HUES48 (cell line): ENCODE measurements around the gene TWSG1.
"Not testable (repeated sequence)": the region's sequence is repeated elsewhere in the genome, so short reads cannot be mapped to it uniquely, and the experiment has no call there.

Source experiments
- H3K27ac ChIP-seq: one replicate; pipeline ENCODE4 v1.7.0; 2013; ENCODE audit warnings: low read depth, low read length, inconsistent platforms
- H3K27me3 ChIP-seq: 2 replicates; pipeline ENCODE4 v1.6.1; 2013; ENCODE audit warnings: mild to moderate bottlenecking, low read length; ENCODE audit not compliant: control insufficient read depth, insufficient read depth
- H3K36me3 ChIP-seq: 2 replicates; pipeline ENCODE4 v1.6.1; 2013; ENCODE audit warnings: low read length; ENCODE audit not compliant: control insufficient read depth, insufficient read depth
- H3K4me1 ChIP-seq: 2 replicates; pipeline ENCODE4 v1.6.1; 2013; ENCODE audit warnings: mild to moderate bottlenecking, low read length; ENCODE audit not compliant: control insufficient read depth, insufficient read depth
- H3K4me3 ChIP-seq: 2 replicates; pipeline ENCODE4 v1.5.1; 2013; ENCODE audit warnings: mild to moderate bottlenecking, low read depth, low read length
- H3K9ac ChIP-seq: 2 replicates; pipeline ENCODE4 v1.6.1; 2013; ENCODE audit warnings: mild to moderate bottlenecking, low read depth, low read length, moderate library complexity
- H3K9me3 ChIP-seq: 2 replicates; pipeline ENCODE4 v1.6.1; 2013; ENCODE audit warnings: low read length; ENCODE audit not compliant: control insufficient read depth, insufficient read depth

The TWSG1 gene

DNA sequence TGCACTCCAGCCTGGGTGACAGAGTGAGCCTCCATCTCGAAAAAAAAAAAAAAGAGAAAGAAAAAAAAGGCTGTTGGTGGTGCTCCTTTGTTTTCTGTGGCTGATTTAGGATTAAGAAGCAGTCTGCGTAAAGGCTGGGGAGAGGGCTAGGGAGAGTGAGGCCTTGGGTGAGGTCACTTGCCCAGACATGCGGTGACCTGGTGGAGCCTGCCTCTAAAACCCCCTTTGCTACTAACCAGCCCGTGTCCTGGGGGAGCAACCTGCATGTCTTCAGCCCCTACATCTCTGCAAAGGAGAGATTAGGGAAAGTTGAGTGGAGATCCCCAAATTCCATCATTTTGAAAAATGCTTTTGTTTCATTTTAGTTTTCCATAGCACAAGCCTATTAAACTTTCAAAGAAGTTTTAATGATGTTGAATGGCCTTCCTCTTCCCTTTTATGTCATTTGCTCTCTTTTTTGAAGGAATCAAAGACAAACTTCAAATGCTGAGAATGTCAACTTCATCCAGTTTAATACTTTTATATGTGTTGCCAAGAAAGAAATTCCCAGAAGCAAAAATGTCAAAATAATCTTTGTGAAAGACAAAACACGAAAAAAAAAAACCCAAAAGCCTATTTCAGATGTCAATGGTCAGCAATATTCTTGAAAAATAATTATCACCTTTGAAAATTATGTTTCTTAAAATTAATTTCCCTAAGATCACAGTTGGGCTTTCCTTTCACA lies 101.8 kb downstream of the TWSG1 start:
- Histone ChIP-seq H3K27me3 (no peaks in the 10 kb centered on the region), H3K4me1 (peaks cover 8% of the 10 kb centered on the region; the same call in 1 of the 2 replicates), H3K9me3 (no peaks in the 10 kb centered on the region), H3K4me3 (no peak overlapping the region), H3K9ac (no peak overlapping the region), H3K27ac (no peak overlapping the region), H3K36me3 (no peaks in the 10 kb centered on the region)

DNA sequence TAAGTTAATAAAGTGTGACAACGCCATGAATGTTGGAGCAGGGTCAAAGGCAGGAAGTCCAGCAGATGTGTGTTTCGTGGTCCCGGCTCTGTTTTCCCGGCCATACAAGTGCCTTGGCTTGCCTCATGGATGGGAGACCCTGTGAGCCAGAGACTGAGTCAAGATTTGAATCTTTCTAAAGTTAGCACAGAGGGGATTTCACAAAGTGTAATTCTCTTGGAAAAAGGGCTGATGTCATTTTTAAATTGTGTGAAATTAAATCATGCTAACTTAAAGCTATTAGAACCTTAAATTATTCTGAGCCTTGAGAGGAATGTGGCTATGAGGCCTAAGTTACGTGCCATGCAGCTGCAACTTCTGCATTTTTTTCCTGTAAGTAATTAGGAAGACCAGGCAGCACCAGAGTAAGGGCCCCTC lies 102.5 kb downstream of the TWSG1 start:
- no peaks in the 10 kb centered on the region for H3K27me3 ChIP-seq
- no peak overlapping the region for H3K9ac ChIP-seq
- H3K36me3 ChIP-seq = no peaks in the 10 kb centered on the region
- H3K27ac ChIP-seq = no peak overlapping the region
- H3K4me3 ChIP-seq = no peak overlapping the region
- H3K9me3 ChIP-seq = no peaks in the 10 kb centered on the region
- peaks cover 8% of the 10 kb centered on the region; the same call in 1 of the 2 replicates for H3K4me1 ChIP-seq

DNA sequence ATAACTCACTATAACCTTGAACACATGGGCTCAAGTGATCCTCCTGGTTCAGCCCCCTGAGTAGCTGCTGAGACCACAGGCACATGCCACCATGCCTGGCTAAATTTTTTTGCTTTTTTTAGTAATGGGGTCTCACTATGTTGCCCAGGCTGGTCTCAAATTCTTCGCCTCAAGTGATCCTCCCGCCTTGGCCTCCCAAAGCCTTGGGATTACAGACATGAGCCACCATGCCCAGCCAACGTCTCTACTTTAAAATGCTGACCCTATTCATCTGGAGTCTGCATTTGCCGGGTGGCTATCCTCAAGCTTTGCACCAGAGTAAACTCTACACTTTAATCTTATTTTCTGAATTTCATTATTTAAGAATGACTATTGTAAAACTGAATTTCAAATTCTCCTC lies 103.1 kb downstream of the TWSG1 start:
- no peaks in the 10 kb centered on the region for H3K36me3 ChIP-seq
- no peak overlapping the region for H3K4me3 ChIP-seq
- H3K9me3 ChIP-seq = no peaks in the 10 kb centered on the region
- no peak overlapping the region for H3K27ac ChIP-seq
- peaks cover 8% of the 10 kb centered on the region; the same call in 1 of the 2 replicates for H3K4me1 ChIP-seq
- no peak overlapping the region for H3K9ac ChIP-seq
- no peaks in the 10 kb centered on the region for H3K27me3 ChIP-seq

DNA sequence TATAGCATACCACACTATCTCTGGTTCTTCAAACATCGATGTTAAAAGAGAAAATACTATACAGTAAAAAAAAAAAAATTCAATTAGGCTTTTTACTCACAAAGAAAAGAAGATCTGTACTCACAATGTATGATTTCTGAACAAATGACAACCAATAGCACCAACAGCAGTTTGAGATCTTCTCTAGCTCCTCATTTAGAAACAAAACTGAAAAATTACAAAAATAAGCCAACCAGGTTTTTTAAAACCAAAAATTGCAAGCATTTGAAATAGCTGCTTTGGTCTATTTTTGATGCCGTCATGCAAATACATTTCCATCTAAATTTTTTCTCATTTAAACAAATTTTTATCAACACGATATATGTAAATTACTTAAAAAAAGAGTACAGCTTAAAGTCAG lies 106.5 kb downstream of the TWSG1 start:
- H3K9ac ChIP-seq = no peak overlapping the region
- no peaks in the 10 kb centered on the region for H3K36me3 ChIP-seq
- H3K4me1 ChIP-seq = peaks cover 4% of the 10 kb centered on the region; the same call in 1 of the 2 replicates
- H3K9me3 ChIP-seq = no peaks in the 10 kb centered on the region
- no peaks in the 10 kb centered on the region for H3K27me3 ChIP-seq
- no peak overlapping the region for H3K4me3 ChIP-seq
- H3K27ac ChIP-seq = no peak overlapping the region

DNA sequence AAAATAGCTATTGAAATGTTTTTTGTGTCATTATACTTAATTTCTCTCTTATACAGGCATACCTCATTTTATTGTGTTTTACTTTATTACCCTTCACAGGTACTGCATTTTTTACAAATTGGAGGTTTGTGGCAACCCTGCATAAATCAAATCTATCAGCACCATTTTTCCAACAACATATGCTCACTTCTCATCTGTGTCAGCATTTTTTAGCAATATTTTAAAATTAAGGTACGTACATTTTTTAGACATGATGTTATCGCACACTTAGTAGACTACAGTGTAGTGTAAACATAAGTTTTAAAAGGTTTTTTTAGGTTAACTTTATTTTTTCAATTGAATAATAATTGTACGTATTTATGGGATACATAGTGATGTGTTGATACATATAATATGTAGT lies 110.0 kb downstream of the TWSG1 start:
- Histone ChIP-seq H3K27me3 (no peaks in the 10 kb centered on the region), H3K4me3 (no peak overlapping the region), H3K4me1 (no peaks in the 10 kb centered on the region), H3K36me3 (no peaks in the 10 kb centered on the region), H3K9me3 (peaks cover 6% of the 10 kb centered on the region; the same call in 1 of the 2 replicates), H3K9ac (no peak overlapping the region), H3K27ac (no peak overlapping the region)

DNA sequence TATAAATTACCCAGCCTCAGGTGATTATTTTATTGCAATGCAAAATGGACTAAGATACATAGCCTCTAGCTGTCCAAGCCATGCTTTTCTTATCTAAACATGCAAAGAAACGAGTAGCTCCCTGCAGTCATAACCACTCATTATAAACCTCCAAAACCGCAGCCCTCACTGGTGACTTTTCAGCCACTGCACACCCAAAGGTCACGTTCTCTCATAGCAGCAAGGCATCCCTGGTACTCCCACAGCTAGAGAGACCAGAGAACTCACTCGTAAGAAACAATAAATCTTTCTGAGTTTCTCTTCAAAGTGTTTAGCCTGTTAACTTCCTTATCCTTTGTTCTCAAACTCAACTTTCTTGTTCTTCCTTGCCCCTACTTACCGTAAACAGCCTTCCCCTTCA lies 112.3 kb downstream of the TWSG1 start:
- H3K4me1 ChIP-seq = no peaks in the 10 kb centered on the region
- no peak overlapping the region for H3K9ac ChIP-seq
- H3K27ac ChIP-seq = no peak overlapping the region
- H3K4me3 ChIP-seq = no peak overlapping the region
- H3K27me3 ChIP-seq = no peaks in the 10 kb centered on the region
- peaks cover 6% of the 10 kb centered on the region; the same call in 1 of the 2 replicates for H3K9me3 ChIP-seq
- H3K36me3 ChIP-seq = no peaks in the 10 kb centered on the region

DNA sequence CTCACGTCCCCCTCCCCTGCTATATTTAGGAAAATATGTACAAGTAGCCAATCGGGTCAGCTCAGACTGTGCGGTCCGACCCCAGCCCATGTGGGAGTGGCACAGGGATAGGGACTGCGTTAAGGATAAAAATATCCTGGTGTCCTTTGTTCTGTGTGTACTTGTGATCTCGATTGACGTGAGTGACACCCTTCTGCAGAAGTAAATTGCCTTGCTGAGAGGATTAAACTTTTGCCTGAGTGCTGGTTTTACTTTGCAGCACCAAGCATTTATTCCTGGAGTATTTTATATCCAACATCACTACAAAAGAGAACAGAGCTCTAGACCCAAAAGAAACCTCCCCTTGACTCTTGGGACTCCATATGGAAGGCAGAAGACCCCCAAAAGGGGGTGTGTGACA lies 112.8 kb downstream of the TWSG1 start:
- Histone ChIP-seq H3K9me3 (peaks cover 6% of the 10 kb centered on the region; the same call in 1 of the 2 replicates), H3K4me3 (no peak overlapping the region), H3K4me1 (no peaks in the 10 kb centered on the region), H3K9ac (no peak overlapping the region), H3K27ac (no peak overlapping the region), H3K36me3 (no peaks in the 10 kb centered on the region), H3K27me3 (no peaks in the 10 kb centered on the region)

DNA sequence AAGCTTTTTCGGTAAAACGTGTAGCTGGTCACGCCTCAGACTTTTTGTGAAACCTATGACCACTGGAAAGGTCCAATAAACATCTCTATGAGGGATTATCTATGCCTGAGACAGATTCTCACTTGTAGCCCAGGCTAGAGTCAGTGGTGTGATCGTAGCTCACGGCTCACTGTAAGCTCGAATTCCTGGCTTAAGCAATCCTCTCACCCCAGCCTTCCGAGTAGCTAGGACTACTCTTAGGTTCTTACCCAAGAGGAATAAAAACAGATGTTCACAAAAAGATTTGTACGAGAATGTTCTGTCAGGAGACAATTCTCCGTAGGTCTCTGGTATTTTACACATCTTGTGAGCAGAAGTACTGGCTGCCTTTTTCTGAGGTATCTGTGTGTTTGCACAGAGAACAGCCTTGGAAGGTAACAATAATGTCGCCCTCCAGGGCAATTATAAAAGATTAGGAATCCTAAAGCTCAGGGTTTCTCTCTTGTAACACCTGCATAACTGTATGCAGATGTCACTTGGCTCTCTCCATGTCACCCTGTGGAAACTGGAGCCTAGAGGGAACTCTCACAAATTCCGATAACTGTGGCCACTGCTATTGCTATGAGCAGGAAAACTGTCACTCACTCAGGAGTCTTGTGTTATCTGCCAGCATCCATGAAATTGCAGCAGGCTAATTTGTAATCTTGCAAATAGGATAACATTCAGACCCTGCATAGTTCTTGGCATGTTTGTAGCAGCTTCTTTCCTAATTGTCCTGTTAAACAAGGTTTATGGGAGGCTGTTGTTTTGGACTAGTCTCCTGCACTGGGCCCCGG lies 115.2 kb downstream of the TWSG1 start:
- Histone ChIP-seq H3K36me3 (no peaks in the 10 kb centered on the region), H3K27me3 (no peaks in the 10 kb centered on the region), H3K9me3 (peaks cover 6% of the 10 kb centered on the region; the same call in 1 of the 2 replicates), H3K9ac (no peak overlapping the region), H3K4me1 (peaks cover 9% of the 10 kb centered on the region; the same call in 1 of the 2 replicates), H3K4me3 (no peak overlapping the region), H3K27ac (no peak overlapping the region)

DNA sequence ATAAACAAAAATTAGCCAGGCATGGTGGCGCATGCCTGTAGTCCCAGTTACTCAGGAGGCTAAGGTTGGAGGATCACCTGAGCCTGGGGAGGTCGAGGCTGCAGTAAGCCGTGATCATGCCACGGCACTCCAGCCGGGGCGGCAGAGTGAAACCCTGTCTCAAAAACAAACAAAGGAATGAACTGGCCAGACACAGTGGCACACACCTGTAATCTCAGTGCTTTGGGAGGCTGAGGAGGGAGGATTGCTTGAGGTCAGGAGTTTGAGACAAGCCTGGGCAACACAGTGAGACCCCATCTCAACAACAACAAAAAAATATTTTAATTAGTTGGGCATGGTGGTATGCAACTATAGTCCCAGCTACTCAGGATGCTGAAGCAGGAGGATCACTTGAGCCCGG lies 116.3 kb downstream of the TWSG1 start:
- not testable (repeated sequence) for H3K9me3 ChIP-seq, H3K4me1 ChIP-seq, H3K27ac ChIP-seq, H3K4me3 ChIP-seq, H3K27me3 ChIP-seq, H3K9ac ChIP-seq, H3K36me3 ChIP-seq
